HL-60 (cell line): ENCODE measurements around the gene GAGE10.
A peak's percentile ranks its signal among the peaks of the same experiment; 100 is the strongest.
"Not testable (repeated sequence)": the region's sequence is repeated elsewhere in the genome, so short reads cannot be mapped to it uniquely, and the experiment has no call there.

Experiments
- DNase-seq, 2 experiments: peaks; one replicate each; pipeline ENCODE4 v3.0.0-alpha.2; 2010 to 2020; ENCODE audit warnings: low read depth in 1 of 2, low spot score in 1 of 2
- H3K27ac ChIP-seq: fragments of 250-450 bp; sonication (Bioruptor Pico); replicated peaks from 2 replicates; pipeline ENCODE4 v1.5.1; 2020; ENCODE audit warnings: mild to moderate bottlenecking, moderate library complexity
- H3K27me3 ChIP-seq: fragments of 250-450 bp; sonication (Bioruptor Pico); 2 replicates; pipeline ENCODE4 v1.5.1; 2021; ENCODE audit warnings: mild to moderate bottlenecking, moderate library complexity; ENCODE audit not compliant: insufficient read depth, poor library complexity, severe bottlenecking
- H3K4me3 ChIP-seq: replicated peaks from 2 replicates; pipeline ENCODE4 v1.5.1; 2011; ENCODE audit warnings: mild to moderate bottlenecking, control low read depth, low read length; ENCODE audit not compliant: insufficient read depth

GAGE10 gene

GRCh38 chrX:49330421-49330820 lies 27.0 kb downstream of the GAGE10 start:
- not testable (repeated sequence) for H3K27ac ChIP-seq, H3K27me3 ChIP-seq, H3K4me3 ChIP-seq
- DNase-seq = peak in 1 of 2 experiments; percentile 0

GRCh38 chrX:49331282-49331681 lies 27.8 kb downstream of the GAGE10 start, which contains the start of gene GAGE13:
Gene GAGE13 (plus strand): TSS chrX:49331582. CDS start chrX:49332738, 1,156 bp downstream.
- H3K27me3 ChIP-seq, H3K27ac ChIP-seq, DNase-seq, H3K4me3 ChIP-seq: not testable (repeated sequence)

- not testable (repeated sequence) for H3K27me3 ChIP-seq, DNase-seq, H3K4me3 ChIP-seq, H3K27ac ChIP-seq
These were observed 28.4 kb downstream of the GAGE10 start for GRCh38 chrX:49331841-49332240.

GRCh38 chrX:49341449-49341848 lies 38.0 kb downstream of the GAGE10 start:
- peak in 1 of 2 experiments; percentile 2 for DNase-seq

GRCh38 chrX:49344496-49345175 lies 41.2 kb downstream of the GAGE10 start:
- H3K4me3 ChIP-seq, H3K27me3 ChIP-seq, H3K27ac ChIP-seq: not testable (repeated sequence)
- DNase-seq = peak in 1 of 2 experiments; percentile 15

More at GRCh38 chrX:49341449-49341848, 38.0 kb downstream of the GAGE10 start:
- H3K4me3 ChIP-seq, H3K27ac ChIP-seq, H3K27me3 ChIP-seq: not testable (repeated sequence)

- H3K4me3 ChIP-seq, H3K27ac ChIP-seq, H3K27me3 ChIP-seq: not testable (repeated sequence)
- peak in 1 of 2 experiments; percentile 22 for DNase-seq
These were observed 42.0 kb downstream of the GAGE10 start for GRCh38 chrX:49345402-49345801.

GRCh38 chrX:49346150-49346549 lies 42.7 kb downstream of the GAGE10 start:
- not testable (repeated sequence) for H3K4me3 ChIP-seq, H3K27ac ChIP-seq, H3K27me3 ChIP-seq
- DNase-seq = peak in 1 of 2 experiments; percentile 26
